ENCODE measurements around the gene BECN2.

DNA sequence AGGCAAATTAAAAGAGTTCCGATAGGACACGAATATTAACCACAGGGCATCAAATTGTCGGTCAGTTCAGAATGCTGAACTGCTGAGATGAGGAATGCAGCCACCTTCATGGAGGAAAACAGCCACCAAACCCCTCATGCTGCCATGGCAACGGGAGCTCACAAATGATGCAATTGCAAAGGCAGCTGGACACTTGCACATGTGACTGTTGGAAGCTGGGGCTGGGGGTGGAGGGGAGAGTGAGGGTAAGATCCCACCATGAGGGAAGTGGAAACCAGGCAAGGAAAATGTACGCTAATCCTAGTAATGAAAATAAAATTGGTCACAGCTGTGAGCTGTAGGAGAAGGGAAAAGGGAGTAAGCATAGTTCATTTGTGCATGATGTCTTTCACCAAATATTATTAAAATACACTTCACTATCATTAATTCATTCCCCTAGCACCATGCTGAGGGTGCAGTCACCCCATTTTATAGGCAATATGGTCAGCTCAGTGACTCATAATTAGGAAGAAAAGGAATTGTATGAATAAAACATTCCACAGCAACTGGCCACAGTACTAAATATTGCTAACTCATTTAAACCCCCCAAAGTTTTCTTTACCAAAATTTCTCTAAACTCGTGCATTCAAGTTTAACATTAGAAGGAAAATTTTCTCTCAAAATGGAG, 15.3 kb downstream of the BECN2 start:
- TF ChIP-seq, protein P1, sequence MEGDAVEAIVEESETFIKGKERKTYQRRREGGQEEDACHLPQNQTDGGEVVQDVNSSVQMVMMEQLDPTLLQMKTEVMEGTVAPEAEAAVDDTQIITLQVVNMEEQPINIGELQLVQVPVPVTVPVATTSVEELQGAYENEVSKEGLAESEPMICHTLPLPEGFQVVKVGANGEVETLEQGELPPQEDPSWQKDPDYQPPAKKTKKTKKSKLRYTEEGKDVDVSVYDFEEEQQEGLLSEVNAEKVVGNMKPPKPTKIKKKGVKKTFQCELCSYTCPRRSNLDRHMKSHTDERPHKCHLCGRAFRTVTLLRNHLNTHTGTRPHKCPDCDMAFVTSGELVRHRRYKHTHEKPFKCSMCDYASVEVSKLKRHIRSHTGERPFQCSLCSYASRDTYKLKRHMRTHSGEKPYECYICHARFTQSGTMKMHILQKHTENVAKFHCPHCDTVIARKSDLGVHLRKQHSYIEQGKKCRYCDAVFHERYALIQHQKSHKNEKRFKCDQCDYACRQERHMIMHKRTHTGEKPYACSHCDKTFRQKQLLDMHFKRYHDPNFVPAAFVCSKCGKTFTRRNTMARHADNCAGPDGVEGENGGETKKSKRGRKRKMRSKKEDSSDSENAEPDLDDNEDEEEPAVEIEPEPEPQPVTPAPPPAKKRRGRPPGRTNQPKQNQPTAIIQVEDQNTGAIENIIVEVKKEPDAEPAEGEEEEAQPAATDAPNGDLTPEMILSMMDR (IDR thresholded peaks at IDR 0.05; ENCODE audit: poor library complexity), result no peak
- no peak for TF ChIP-seq EZH2phosphoT487 (IDR thresholded peaks at IDR 0.05; ENCODE audit: low read depth, severe bottlenecking, unreplicated experiment)
